IMR-90 (cell line): ENCODE data around the gene RFTN1. TPM values are rescaled to one million over a fixed set of nuclear protein-coding genes. Genes with fewer than 3 reads are reported as not detected.

Source experiments
- FOS ChIP-seq: fragments of 150-350 bp; IDR thresholded peaks from 2 replicates; pipeline ENCODE4 v1.6.1; 2016; ENCODE audit warnings: low read depth, low read length
- POLR2A ChIP-seq: IDR thresholded peaks from 2 replicates; pipeline ENCODE4 v1.6.1; 2012; ENCODE audit warnings: mild to moderate bottlenecking, low read depth, low read length
- polyA plus RNA-seq, 3 experiments: library from polyadenylated mRNA; depleted of rRNA; stranded (reverse); fragments of >200 nt; gene quantifications; 2 replicates each; pipeline ENCODE4 v1.2.3, GENCODE V29; 2012; ENCODE audit warnings: low replicate concordance in 1 of 3
- total RNA-seq: library from RNA; depleted of rRNA; stranded (reverse); fragments of >200 nt; gene quantifications from 2 replicates; pipeline ENCODE4 v1.2.3, GENCODE V29; 2012
- TF ChIP-seq, protein P1 (sequence below): fragments of 150-350 bp; IDR thresholded peaks from 2 replicates; pipeline ENCODE4 v1.6.1; 2016; ENCODE audit warnings: low read depth, mild to moderate bottlenecking, low read length, moderate library complexity, borderline replicate concordance

The RFTN1 gene
- total and polyA plus RNA-seq, 2 of the 4 experiments (the other 2 are of a cell fraction): 45.0 to 52.0 TPM

DNA sequence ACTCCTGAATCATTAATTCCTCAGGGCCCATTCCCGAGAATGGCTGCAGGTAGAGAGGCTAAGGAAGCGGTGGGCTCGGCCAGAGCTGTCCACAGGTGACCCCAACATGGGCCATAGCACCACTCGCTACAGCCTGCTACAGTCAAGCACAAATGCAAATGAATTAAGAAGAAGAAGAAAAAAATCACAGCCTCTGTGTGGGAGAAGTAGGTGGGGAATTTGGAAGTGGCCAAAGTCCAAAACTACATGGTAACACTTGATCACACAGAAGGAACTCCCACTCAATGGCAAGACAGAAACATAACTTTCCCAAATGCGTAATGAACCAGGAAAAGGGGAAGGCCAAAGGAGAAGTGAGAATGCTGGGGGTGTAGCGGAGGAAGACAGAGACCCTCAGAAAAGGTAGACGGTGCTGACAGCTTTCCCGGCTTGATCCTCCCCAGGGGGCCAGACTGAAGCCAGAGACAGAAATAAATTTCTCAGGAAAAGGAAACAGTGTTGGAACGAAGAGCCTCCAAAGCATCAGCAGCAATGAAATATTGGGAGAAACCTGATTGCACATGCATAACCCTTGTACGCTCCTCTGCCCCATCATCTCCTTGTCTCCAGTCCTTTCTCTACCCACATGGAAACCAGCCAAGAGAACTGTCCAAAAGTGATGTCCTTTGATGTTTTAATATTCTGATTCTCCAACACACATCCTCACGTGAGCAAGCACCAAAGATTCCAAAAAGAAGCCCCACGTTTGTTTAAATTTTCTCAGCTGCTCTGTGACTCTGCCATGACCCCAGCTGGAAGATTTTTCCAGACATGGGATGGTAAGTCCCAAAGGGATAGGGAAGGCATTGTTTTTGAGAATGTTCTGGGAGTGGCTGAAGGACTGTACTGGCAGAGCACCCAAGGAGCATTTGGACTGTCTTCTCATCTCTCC, 140.9 kb downstream of the RFTN1 start (continued):
- TF ChIP-seq, protein P1, sequence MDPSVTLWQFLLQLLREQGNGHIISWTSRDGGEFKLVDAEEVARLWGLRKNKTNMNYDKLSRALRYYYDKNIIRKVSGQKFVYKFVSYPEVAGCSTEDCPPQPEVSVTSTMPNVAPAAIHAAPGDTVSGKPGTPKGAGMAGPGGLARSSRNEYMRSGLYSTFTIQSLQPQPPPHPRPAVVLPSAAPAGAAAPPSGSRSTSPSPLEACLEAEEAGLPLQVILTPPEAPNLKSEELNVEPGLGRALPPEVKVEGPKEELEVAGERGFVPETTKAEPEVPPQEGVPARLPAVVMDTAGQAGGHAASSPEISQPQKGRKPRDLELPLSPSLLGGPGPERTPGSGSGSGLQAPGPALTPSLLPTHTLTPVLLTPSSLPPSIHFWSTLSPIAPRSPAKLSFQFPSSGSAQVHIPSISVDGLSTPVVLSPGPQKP: no peak
- TF ChIP-seq FOS: no peak
- no peak for TF ChIP-seq POLR2A
